Measurements from ENCODE around the gene COL25A1.

DNA sequence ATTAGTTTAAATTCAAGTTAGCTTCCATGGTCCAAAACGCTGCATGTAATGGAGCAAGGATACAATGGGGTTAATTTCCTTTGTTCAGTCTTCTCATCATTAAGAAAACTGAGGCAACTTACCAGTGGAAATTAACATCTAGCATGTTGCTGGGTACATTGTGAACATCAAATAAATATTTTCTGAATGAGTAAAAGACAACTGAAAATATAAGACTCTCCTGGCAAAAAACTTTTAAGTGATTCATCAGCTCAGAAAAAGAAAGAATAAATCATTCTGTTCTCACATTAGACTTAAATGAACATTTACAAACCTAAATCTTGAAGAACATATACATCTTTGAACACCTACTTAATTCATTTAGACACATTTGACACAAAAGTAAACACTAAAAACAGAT, 401.2 kb downstream of the COL25A1 start:
- TF ChIP-seq, protein P1, sequence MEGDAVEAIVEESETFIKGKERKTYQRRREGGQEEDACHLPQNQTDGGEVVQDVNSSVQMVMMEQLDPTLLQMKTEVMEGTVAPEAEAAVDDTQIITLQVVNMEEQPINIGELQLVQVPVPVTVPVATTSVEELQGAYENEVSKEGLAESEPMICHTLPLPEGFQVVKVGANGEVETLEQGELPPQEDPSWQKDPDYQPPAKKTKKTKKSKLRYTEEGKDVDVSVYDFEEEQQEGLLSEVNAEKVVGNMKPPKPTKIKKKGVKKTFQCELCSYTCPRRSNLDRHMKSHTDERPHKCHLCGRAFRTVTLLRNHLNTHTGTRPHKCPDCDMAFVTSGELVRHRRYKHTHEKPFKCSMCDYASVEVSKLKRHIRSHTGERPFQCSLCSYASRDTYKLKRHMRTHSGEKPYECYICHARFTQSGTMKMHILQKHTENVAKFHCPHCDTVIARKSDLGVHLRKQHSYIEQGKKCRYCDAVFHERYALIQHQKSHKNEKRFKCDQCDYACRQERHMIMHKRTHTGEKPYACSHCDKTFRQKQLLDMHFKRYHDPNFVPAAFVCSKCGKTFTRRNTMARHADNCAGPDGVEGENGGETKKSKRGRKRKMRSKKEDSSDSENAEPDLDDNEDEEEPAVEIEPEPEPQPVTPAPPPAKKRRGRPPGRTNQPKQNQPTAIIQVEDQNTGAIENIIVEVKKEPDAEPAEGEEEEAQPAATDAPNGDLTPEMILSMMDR (conservative IDR thresholded peaks at IDR 0.05): no peak
- no peak for TF ChIP-seq ZFX (IDR thresholded peaks at IDR 0.05)
